C4-2B (cell line): ENCODE measurements around the gene ERCC6L2.

Experiments used
- H3K27ac ChIP-seq: fragments of 450-650 bp; 2 replicates; pipeline ENCODE4 v1.5.1; 2017
- CTCF ChIP-seq: fragments of 450-650 bp; conservative IDR thresholded peaks from 2 replicates; pipeline ENCODE4 v1.5.1; 2017; ENCODE audit warnings: mild to moderate bottlenecking
- ZFX ChIP-seq: fragments of 450-650 bp; IDR thresholded peaks from 2 replicates; pipeline ENCODE4 v1.6.1; 2017

Gene ERCC6L2

GRCh38 chr9:95835393-95835792, 40.1 kb upstream of the ERCC6L2 start:
- TF ChIP-seq ZFX, result no peak
- TF ChIP-seq CTCF, result no peak
- no peak overlapping the region for H3K27ac ChIP-seq

- no peak for TF ChIP-seq ZFX
- no peak for TF ChIP-seq CTCF
Observed at GRCh38 chr9:95836072-95836471, 39.4 kb upstream of the ERCC6L2 start.

GRCh38 chr9:95839012-95839411, 36.5 kb upstream of the ERCC6L2 start:
- H3K27ac ChIP-seq, result no peak overlapping the region
- TF ChIP-seq ZFX, result no peak
- no peak for TF ChIP-seq CTCF

More at GRCh38 chr9:95836072-95836471, 39.4 kb upstream of the ERCC6L2 start:
- H3K27ac ChIP-seq, result no peak overlapping the region

GRCh38 chr9:95840074-95840473, 35.4 kb upstream of the ERCC6L2 start:
- no peak overlapping the region for H3K27ac ChIP-seq
- TF ChIP-seq CTCF (no peak), ZFX (no peak)

GRCh38 chr9:95841377-95841776, 34.1 kb upstream of the ERCC6L2 start:
- no peak overlapping the region for H3K27ac ChIP-seq
- TF ChIP-seq CTCF, result no peak
- TF ChIP-seq ZFX, result no peak

GRCh38 chr9:95845751-95846150, 29.7 kb upstream of the ERCC6L2 start:
- TF ChIP-seq ZFX (no peak), CTCF (no peak)
- H3K27ac ChIP-seq, result no peak overlapping the region

GRCh38 chr9:95848764-95849163, 26.7 kb upstream of the ERCC6L2 start:
- no peak overlapping the region for H3K27ac ChIP-seq
- no peak for TF ChIP-seq ZFX
- no peak for TF ChIP-seq CTCF
